Femur (tissue), 1 donor: Measurements from ENCODE around the gene ZDHHC5.
A peak's percentile ranks its signal among the peaks of the same experiment; 100 is the strongest.
"Not testable (repeated sequence)": the region's sequence is repeated elsewhere in the genome, so short reads cannot be mapped to it uniquely, and the experiment has no call there.

Source experiments
- DNase-seq: peaks from one replicate; pipeline ENCODE4 v3.0.0-alpha.2; 2017

Gene ZDHHC5

DNA sequence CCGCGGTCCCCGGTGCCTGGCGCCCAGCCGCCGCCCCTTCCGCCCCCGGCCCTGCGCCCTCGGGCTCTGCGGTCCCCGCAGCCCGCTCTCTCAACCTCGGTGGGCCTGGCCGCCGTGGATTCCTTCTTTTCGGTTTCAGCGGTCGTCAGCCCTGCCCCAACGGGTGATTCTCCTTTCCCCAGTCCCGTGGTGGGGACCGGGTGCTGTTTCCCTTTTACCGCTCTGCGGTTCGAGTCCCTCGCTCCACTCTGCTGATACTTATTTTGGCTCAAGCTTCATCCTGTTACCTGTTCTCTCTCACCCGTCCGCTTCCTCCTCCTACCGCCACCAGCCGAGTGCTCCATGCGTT lies 494 bp downstream of the ZDHHC5 start:
- no peak for DNase-seq

DNA sequence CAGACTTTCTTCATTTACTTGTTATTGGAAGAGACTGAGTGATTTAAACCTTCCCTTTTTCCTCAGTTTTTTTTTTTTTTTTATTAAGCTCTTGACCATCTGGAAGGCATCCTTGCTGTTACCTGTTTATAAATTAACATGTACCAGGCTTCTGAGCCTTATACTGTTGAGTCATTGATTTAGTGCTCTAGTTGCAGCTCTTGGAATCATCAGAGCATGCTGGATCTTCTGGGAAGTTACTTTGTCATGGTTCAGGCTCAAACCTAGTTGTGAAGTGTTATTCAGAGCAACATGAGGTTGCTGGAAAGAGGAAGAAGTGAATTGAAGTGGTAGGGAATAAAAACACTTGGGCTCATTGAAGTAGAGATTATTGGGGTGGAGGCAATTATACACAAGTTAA lies 6.3 kb downstream of the ZDHHC5 start:
- DNase-seq, result no peak

DNA sequence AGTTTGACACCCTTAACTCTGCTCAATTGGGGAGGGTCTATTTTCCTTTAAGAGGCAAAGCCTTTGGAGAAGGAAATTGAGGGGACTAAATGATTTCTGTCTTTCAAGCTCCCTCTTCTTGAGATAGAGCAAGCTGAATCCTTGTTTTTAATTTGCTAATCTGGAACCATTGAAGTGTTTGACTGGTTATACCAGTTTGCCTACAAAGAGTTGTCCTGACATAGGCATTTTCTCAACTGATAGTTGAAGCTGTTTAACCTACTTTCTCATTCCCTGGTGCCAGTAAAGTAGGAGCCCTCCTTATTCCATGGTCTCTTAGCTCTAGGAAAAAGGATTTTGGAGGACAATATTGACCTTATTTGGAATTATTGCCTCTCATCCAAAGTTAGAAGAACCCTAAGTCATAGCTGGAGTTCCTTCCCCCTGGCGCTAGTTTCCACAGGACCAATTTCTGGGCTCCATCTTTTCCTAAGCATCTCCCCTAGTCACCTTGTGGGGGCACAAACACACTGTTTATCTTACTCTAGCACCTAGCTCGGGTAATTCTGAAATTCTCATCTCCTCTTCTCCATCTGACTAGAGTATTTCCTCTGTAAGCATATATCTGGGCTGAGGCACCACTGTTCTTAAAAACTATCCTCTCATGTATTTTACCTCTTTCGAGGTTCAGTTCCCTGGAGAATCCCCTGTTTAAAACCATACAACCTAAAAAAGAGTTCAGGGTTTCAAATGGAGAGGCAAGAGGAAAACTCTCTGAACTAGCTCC lies 7.4 kb downstream of the ZDHHC5 start:
- no peak for DNase-seq

DNA sequence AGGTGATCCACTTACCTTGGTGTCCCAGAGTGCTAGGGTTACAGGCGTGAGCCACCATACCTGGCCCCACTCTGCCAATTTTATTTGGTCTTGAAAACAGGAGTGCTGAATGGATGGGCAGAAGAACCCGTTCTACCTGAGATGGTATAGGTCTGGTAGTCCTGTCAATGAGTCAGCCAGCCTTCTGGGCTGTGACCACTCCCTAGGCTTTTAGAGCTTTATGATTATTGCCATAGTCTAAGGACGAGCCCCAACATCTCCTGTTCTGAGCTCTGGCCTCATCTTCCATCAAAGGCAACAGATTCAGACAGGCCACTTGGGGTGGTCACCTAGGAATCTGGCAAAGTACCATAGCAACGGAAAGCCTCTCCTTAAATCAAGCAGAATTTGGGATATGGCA lies 11.5 kb downstream of the ZDHHC5 start:
- no peak for DNase-seq

DNA sequence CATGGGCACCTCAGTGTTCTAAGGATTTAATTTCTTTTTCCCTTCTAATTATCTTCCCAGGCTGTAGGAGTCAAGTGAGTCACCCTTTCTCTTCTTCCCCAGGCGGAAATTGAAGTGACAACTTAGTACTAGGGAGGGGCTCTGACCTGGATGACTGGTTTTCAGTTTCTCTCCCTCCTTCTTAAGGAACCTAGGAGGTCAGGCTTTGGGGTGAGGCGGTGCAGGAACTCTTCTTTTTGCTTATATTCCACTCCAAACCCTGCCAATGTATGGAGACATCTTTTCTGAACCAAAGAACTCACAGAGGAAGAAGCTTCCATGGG lies 12.6 kb downstream of the ZDHHC5 start:
- DNase-seq, result no peak

DNA sequence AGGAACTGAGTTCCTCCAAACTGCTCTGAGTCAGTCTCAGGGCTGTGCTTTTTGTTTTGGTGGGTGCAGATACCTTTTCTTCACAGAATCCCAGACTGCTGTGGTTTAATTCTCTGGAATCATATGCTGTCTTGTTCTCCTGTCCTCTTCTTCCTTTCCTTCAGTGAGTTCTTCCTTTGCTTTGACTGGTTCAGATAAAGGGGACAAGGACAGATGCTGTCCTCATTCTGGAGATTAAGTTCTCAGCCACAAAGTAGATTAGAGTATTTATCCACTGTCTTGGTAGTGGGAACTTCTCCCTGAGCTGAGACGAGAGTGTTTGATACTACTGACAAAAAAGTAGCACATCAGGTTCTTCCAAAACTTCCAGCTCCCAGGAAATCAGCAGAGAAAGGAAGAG lies 13.3 kb downstream of the ZDHHC5 start:
- DNase-seq, result no peak

DNA sequence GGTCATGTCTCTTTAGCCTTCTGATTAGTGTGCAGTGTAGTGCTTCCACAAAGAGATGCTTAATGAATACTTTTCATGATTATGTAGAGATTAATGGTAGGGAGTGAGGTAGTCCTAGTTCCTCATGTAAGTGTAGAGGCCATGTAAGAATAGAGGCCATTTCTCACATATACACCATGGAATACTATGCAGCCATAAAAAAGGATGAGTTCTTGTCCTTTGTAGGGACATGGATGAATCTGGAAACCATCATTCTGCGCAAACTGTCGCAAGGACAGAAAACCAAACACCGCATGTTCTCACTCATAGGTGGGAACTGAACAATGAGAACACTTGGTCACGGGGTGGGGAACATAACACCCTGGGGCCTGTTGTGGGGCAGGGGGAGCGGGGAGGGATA lies 22.6 kb downstream of the ZDHHC5 start:
- not testable (repeated sequence) for DNase-seq

DNA sequence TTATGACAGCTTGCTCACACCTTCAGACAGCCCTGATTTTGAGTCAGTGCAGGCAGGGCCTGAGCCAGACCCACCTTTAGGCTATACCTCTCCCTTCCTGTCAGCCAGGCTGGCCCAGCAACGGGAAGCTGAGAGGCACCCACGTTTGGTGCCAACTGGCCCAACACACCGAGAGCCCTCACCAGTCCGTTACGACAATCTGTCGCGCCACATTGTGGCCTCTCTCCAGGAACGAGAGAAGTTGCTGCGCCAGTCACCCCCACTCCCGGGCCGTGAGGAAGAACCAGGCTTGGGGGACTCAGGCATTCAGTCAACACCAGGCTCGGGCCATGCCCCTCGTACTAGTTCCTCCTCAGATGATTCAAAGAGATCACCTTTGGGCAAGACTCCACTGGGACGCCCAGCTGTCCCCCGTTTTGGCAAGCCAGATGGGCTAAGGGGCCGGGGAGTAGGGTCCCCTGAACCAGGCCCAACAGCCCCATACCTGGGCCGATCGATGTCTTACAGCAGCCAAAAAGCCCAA lies 31.0 kb downstream of the ZDHHC5 start:
- no peak for DNase-seq

DNA sequence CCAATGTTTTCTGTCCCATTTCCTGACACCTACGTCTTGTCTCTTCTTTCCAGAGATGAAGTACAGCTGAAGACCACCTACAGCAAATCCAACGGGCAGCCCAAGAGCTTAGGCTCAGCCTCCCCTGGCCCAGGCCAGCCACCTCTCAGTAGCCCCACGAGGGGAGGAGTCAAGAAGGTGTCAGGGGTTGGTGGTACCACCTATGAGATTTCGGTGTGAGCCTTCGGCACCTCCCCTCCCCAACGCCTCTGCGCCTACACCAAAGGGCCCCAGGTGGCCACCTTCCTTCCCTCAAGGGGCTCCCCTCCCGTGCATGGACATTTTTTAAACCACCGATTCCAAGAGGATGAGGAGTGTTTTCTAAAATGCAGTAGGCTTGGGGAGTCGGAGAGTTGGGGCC lies 31.9 kb downstream of the ZDHHC5 start:
- DNase-seq, result no peak

DNA sequence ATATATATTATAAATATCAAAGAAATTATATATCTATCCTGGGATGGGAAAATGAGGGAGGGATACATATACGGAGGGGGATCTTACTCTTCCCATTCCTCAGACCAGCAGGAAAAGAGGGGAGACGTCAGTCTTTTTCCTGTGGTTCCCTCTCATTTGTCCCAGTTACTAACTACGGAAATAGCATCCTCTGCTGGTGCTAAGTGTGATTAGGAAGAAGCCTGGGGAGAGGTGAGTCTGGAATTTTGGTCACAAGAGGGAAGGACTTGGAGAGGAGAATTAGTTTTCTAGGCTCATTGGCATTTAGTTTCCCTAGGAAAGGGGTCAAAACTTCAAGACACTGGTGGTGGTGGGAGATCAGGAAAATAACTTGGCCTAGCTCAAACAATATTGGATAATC lies 32.5 kb downstream of the ZDHHC5 start:
- DNase-seq, result no peak

DNA sequence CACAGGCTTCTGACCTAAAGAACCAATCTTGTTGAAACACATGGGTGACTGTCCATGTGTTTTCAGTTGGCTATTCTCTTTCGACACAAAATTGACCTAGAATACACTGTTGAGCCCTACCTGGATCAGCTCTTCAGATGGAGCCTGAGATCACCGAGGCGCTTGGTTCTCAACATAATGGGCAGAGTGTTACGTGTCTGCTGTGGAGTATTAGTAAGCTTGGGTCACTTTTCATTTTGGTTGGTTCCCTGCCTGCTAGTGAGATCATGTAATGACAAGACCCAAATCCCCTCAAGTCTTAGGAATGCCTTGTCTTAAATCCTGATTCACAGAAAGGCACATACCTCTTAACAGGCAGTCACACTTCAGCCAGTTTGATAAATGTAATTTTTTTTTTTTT lies 35.4 kb downstream of the ZDHHC5 start:
- DNase-seq, result no peak

DNA sequence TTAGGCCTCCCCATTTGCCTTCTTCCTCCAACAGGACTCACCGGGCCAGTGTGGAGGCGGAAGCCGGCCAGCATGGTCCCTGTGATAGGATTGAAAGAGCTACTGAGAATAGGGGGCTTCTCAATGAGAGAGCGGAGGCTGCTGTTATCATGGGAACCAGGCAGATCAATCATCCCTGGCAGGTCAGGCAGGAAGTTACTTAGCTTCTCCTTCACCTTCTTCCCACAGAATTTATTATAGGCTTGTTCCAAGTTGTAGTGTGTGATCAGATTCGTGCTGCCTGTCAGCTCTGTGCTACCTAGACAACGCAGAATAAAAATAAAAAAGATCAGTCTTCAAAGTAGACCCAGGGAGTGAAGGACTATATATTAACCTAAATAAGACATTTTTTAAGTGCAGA lies 37.0 kb downstream of the ZDHHC5 start:
- no peak for DNase-seq

DNA sequence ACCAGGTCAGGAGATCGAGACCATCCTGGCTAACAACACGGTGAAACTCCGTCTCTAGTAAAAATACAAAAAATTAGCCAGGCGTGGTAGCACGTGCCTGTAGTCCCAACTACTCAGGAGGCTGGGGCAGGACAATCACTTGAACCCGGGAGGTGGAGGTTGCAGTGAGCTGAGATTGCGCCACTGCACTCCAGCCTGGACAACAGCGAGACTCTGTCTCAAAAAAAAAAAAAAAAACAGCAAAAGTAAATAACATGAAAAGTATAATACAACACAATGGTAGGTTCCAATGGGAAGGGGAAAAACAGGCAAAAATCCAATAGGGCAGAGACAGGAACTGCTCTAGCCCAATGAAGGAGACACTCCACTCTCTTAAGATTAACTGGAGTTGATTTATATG lies 37.5 kb downstream of the ZDHHC5 start:
- not testable (repeated sequence) for DNase-seq

DNA sequence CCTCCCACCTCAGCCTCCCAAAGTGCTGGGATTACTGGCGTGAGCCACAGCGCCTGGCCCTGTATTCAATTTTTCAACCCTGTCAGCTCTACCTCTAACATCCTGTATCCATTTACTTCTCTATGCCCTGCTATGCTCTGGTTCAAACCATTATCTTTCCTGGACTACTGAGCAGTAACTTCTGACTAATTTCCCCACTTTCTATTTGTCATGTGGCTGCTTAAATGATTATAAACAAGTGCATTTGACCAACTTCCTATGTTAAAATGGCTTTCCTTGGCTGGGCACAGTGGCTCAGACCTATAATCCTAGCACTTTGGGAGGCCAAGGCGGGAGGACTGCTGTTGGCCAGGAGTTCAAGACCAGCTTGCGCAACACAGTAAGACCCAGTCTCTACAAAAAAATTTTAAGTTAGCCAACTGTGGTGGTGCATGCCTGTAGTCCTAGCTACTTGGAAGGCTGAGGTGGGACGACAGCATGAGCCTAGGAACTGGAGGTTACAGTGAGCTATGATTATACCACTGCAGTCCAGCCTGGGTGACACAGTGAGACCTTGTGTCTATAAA lies 42.0 kb downstream of the ZDHHC5 start:
- DNase-seq, result no peak

DNA sequence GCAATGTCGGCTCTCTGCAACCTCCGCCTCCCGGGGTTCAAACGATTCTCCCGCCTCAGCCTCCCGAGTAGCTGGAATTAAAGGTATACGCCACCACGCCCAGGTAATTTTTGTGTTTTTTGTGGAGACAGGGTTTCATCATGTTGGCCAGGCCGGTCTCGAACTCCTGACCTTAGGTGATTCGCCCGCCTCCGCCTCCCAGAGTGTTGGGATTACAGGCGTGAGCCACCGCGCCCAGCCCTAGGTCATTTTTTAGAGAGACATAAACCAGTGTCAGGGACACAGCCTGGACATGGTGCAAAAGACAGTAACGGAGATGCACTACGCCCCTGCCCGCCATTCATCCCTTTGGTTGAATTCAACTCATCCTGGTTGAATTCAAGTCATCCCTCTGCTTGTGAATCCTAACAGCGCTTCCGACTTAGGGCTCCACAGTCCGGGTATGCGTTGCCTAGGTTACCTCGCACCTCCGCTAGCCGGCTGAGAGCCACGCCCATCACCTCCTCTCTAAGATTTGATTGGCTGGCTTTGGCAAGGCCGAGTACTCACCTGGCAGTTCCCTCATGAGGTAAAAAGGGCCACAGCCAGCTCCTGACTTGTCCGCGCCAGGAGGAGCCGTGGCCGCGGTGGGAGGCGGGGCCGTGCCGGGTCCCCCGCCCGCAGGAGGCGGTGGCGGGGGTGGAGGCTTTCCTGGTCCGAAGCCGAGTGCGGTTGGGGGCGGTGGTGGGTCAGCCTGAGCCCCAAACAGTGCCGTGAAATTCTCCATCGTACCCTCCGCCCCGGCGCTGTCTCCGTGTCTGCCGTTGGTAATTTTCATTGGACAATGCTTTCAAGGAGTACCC lies 43.7 kb downstream of the ZDHHC5 start, which contains the start of gene MED19:
Gene MED19, minus strand, starts transcription at position 802 of the 842 bp plus-strand sequence. Its CDS starts 36 bp downstream, at position 766.
- no peak for DNase-seq

DNA sequence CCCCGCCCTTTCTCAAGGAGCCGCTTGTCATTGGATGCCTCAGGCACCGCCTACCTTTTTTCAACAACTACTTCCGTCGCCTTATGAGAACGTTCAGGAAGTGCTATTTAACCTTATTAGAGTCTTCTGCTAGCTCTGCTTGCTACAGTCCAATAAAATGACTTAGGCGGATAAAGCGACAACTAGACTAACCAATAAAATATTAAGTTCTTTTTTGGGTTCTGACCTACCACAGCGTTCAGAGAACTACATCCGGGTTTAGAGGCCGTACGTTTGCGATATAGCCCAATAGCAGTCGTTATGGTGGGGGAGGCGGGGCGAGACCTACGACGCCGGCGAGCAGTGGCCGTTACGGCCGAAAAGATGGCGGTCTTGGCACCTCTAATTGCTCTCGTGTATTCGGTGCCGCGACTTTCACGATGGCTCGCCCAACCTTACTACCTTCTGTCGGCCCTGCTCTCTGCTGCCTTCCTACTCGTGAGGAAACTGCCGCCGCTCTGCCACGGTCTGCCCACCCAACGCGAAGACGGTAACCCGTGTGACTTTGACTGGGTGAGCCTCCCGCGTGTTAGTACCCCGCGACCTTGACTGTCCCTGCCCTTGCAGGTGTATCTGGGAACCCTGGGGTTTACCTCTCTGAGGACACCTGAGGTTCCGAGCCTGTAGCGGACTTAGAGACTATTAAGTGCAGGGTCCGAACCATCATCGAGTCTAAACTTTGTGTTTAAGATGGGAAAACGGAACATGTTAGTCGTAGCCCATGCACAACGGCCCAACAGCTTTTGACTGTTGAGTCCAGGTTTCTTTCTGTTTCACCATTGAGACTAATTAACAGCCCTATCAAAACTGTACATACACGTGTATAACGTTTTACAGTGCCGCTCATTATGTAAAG lies 44.6 kb downstream of the ZDHHC5 start, which contains the start of gene TMX2:
Gene TMX2, plus strand, starts transcription at position 338 of the 895 bp plus-strand sequence. Its CDS starts 26 bp downstream, at position 364.
- peak; percentile 96 for DNase-seq

DNA sequence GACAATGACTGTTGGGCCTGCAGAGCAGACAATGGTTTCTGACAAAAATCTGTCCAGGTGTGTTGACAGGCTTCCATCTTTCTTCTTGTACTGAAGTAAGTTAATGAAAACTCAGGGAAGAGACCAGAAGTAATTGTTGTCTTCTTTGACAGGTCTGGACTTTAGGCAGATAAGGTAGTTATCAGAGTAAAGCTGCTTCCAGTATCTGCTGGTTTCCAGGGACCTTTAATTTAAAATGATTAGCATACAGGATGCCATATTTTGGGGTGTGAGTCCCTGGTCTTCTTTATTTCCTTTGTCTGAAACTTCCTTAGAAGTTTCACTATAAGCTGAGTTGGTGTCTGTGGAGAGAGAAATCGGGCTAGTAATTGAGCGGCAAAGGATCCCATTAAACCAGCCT lies 45.9 kb downstream of the ZDHHC5 start:
- no peak for DNase-seq

DNA sequence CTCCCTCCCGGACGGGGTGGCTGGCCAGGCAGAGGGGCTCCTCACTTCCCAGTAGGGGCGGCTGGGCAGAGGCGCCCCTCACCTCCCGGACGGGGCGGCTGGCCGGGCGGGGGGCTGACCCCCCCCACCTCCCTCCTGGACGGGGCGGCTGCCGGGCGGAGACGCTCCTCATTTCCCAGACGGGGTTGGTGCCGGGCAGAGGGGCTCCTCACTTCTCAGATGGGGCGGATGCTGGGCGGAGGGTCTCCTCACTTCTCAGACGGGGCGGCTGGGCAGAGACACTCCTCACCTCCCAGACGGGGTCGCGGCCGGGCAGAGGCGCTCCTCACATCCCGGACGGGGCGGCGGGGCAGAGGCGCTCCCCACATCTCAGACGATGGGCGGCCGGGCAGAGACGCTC lies 48.8 kb downstream of the ZDHHC5 start:
- DNase-seq, result not testable (repeated sequence)

DNA sequence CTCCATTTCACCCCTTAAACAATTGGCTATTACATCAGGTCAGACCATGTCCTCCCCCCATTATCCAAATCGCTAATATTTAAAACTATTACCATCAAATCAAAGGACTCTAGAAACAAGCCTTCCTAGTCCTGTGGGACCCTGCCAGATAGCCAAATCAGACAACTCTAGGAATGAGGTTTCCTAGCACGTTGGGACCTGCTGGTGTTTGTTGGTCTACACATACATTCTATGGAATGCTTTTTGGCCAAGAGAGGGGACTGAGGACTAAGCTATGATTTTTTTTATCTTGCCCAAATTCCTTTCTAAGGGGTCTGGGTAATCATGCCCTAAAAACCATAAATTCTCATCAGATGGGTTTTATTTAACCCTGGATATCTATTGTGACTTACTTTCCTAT lies 59.3 kb downstream of the ZDHHC5 start:
- DNase-seq, result no peak

DNA sequence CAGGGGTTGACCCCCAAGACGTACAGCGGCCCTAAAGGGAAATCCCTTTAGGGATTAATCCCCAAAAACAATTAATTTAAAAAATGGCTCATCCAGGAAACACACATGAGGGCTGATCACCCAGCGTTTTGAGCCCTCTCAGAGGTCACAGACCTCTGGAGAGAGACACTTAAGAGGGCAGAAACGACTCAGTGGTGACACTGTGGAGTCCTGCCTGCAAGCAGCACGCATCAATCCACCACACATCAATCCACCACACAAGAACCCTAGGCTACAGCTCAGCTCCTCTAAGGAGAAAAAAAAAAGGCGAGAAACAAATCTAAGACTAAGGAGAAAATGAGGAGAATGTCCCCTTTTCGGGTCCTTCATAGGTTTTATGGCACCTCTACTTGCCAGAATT lies 60.9 kb downstream of the ZDHHC5 start:
- no peak for DNase-seq

DNA sequence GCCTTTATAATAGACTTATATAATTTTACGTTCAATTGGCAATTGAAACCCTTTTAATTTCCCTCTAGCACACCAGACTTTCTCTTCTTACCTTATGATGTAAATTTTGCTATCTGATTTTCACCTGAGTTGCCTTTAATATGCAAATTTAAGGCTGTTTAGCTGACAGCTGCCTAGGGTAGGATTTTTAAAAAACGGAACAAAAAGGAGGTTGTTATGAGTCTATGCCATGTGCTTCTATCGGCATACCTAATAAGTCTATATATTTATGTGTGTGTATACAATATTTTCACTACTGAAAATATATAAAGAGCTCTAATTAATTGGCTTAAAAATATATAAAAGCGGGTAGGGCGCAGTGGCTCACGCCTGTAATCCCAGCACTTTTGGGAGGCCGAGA lies 61.6 kb downstream of the ZDHHC5 start:
- no peak for DNase-seq

DNA sequence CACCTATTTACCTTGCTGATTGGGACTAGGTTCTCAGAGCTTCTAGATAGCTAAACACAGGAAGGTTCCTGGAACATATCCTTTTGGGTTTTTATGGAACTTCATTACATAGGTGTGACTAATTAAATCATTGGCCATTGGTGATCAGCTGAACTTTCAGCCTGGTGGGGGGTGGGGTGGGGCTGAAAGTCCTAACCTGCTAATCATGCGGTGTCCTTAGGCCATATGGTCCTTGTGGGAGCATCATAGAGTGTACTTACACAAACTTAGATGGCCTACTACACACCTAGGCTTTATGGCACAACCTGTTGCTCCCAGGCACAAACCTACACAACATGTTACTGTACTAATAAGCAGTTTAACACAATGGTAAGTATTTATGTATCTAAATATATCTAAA lies 64.7 kb downstream of the ZDHHC5 start:
- no peak for DNase-seq
